GM12872 (cell line): ENCODE data around the gene NARS2.

Source experiments
- CTCF ChIP-seq: IDR thresholded peaks from 3 replicates; pipeline ENCODE4 v1.5.1; 2011; ENCODE audit warnings: low read depth, mild to moderate bottlenecking, low read length, moderate library complexity; ENCODE audit not compliant: insufficient read depth

Gene NARS2

GRCh38 chr11:78504708-78505107 is 70.0 kb downstream of the NARS2 start:
- no peak for TF ChIP-seq CTCF

- no peak for TF ChIP-seq CTCF
These were observed 70.5 kb downstream of the NARS2 start for GRCh38 chr11:78504181-78504580.

GRCh38 chr11:78499971-78500370 is 74.7 kb downstream of the NARS2 start:
- no peak for TF ChIP-seq CTCF

- no peak for TF ChIP-seq CTCF
These were observed 77.4 kb downstream of the NARS2 start for GRCh38 chr11:78497293-78497692.

GRCh38 chr11:78493413-78493975 is 81.2 kb downstream of the NARS2 start:
- TF ChIP-seq CTCF: no peak

- TF ChIP-seq CTCF: no peak
These were observed 81.7 kb downstream of the NARS2 start for GRCh38 chr11:78492973-78493372.

- no peak for TF ChIP-seq CTCF
These were observed 85.5 kb downstream of the NARS2 start for GRCh38 chr11:78489184-78489583.
